Measurements from ENCODE around the gene SSR3.

The SSR3 gene

DNA sequence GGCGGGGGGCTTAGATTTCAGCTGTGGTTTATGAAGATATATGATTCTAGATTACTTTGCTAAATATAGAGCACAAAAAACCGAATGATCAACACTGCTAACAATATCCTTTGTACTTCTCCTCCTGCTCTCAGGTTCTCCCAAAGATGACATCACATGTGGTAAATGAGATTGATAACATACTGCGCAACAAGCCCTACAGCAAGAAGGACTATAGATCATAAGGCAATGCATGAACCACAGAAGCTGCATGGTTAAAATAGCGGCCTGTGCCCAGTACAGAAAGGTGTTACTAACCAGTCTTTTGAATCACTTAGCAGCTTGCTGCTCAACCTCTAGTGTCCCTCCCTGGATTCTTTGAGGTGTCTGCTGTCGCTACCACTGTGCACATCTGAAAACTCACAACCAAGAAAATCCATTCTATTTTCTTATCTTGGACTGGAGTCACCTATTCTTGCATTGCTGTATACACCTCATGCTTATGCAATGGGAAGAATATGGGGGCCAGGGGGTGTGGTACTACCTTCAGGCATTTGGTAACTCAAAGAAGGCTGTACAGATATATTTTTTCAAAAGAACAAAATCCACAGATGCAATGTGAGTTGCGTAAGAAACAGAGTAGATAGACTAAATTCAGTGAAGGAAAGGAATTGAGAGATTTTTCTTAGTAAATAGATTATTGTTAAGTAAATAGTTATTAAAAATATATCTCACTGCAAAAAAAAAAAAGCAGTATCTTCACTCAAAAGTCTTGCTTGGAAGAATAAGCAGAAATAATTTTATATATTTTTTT lies 18.2 kb downstream of the SSR3 start:
- no peak for DNase-seq (ENCODE audit: low read depth in 3 of 3)

- no peak for DNase-seq (ENCODE audit: low read depth in 3 of 3)
These were observed 19.1 kb downstream of the SSR3 start for GRCh38 chr3:156535798-156536197.

DNA sequence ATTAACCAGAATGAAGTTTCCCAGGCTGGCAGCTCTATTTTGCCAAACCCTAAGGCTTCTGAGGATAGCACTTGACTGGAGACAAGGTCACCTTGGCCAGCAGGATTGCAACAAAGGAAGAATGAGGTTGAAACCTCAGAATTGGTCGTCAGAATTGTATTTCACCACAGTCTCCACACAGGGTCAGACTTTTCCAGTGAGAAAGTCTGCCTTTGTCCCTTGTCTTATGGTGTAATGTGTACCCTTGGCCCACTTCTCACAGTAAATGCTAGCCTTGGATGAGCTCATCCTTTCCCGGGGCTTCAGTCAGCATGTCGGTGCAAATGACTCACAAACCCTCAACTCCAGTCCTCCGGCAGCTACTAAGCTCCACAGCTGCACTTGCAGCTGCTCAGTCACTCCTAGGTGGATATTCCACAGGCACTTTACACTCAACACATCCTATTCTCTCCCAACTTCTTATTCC lies 19.7 kb downstream of the SSR3 start:
- DNase-seq (ENCODE audit: low read depth in 3 of 3) = peak in 1 of 3 experiments; percentile 14

DNA sequence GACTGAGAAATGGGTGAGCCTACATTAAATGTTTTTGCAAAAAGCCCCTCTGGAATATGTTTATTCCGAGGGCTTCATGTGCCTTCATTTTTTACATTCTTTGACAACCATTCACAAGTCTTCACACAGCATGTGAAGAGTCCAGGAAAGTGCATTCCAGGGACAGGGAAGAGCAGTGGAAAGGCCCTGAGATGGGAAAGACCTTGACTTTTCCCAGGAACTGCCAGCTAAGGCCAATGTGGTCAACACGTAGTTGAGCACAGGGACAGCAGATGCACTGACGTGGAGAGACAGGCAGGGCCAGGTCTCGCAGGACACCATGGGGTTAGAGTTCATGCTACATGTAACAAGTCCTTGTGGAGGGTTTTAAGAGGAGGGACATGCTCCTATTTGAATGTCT lies 21.7 kb downstream of the SSR3 start:
- DNase-seq (ENCODE audit: low read depth in 3 of 3) = no peak

- no peak for DNase-seq (ENCODE audit: low read depth in 3 of 3)
These were observed 22.2 kb downstream of the SSR3 start for GRCh38 chr3:156532730-156533129.

GRCh38 chr3:156530980-156531379 lies 23.9 kb downstream of the SSR3 start:
- no peak for DNase-seq (ENCODE audit: low read depth in 3 of 3)

- no peak for DNase-seq (ENCODE audit: low read depth in 3 of 3)
These were observed 27.9 kb downstream of the SSR3 start for GRCh38 chr3:156527060-156527459.

- DNase-seq (ENCODE audit: low read depth in 3 of 3) = no peak
These were observed 29.1 kb downstream of the SSR3 start for GRCh38 chr3:156525808-156526207.

DNA sequence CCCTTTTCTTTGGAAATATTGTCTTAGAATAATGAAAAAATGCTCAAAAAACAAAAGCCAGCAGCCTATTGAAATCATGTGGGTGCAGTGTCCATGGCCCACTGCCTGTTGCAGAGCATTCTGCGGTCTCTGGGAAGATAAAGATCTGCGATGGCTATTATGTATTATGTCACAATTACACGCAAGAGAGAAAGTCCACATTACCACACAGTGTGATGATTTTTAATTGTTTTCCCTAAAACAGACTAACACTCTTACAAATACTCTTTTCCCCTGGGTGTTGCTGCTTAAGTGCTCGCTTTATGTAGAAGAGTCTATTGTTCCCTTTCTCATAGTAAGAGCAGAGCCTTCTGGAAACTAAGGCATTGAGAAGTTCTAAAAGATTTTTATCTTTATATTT lies 32.2 kb downstream of the SSR3 start:
- DNase-seq (ENCODE audit: low read depth in 3 of 3) = no peak

DNA sequence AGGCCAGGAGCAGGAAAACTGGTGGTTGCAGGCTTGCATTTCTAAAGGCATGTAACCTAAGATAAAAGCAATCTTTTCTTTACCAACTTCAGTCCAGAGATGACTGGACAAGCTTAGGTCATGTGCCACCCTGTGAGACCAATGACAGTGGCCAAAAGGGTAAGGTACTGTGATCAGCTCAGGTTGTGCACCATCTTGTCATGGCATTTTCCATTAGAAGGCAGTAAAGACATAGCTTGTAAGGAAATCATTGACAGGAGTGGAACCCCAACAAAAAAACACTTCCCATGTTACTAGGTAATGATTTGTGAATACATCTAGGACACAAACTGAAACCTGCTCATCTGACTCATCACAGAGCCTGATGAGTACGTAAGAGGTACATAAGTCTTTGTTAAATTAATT lies 35.2 kb downstream of the SSR3 start:
- no peak for DNase-seq (ENCODE audit: low read depth in 3 of 3)

- no peak for DNase-seq (ENCODE audit: low read depth in 3 of 3)
These were observed 36.2 kb downstream of the SSR3 start for GRCh38 chr3:156518726-156519125.

DNA sequence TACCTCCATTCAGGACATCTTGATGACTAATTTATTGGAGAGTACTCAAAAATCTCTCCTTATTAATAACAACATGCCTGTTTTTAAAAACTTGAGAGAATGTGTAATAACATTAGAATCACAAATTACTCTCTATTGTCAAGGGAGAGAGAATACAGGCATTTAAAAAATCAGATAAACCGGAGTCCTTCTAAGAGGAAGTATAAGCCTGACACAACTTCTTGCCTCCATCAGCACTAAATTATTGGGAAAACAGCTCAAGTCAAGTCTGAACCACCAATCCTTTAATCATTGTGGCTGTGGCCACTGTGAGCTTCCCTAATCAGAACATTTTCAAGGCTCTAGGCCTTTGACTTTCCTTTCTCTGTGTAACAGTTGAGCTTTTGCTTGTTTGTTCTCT lies 38.0 kb downstream of the SSR3 start:
- no peak for DNase-seq (ENCODE audit: low read depth in 3 of 3)

DNA sequence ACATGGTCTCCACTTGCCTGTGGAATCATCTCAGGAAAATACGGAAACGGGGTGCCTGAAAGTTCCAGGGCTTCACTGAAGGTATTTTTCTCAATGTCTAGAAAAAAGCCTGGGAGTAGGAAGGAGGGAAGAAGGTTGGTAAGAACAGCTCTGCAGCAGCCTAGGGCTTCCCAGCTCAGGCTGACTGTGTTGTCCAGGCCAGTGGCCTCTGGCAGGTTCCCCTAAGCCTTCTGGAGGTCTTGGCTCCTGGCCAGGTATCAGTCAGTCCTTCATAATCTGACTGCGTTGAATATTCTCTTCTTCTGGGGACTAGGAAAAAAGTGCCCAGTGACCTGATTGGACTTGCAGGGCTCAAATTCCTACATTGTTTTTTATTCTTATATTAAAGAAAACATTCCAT lies 38.6 kb downstream of the SSR3 start:
- DNase-seq (ENCODE audit: low read depth in 3 of 3) = no peak

GRCh38 chr3:156513619-156514018 lies 41.3 kb downstream of the SSR3 start:
- DNase-seq (ENCODE audit: low read depth in 3 of 3) = no peak

DNA sequence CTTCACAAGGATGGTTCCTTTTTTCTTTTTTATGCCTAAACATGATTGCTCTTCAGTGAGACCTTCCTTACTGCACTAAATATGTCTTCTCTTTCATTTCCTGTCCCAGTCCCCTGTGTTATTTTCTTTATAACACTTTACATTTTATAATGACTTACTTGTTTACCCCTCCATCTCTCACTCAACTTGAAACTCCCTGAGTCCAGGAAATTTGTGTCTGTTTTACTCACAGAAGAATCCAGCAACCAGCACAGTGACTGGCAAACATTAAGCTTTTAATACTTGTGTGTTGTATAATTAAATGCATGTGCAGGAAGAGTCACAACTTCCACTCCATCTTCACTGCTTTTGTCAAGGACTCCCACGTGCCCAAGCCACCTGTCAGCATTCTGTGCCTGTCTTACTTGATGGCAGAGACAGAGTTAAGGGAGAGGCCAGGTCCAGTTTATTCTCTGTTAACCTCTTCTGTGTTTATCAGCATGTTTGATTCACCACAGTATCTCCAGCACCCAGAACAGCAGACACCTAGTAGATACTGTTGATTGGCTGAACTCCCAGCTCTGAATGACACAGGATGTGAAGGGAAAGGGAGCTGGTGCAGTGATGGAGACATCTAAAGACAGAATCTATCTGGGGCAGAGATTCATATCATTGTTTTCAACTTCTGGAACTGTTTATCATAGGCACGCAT lies 42.8 kb downstream of the SSR3 start:
- no peak for DNase-seq (ENCODE audit: low read depth in 3 of 3)

- no peak for DNase-seq (ENCODE audit: low read depth in 3 of 3)
These were observed 45.4 kb downstream of the SSR3 start for GRCh38 chr3:156509189-156510174.

- DNase-seq (ENCODE audit: low read depth in 3 of 3) = no peak
These were observed 47.6 kb downstream of the SSR3 start for GRCh38 chr3:156507285-156507684.

DNA sequence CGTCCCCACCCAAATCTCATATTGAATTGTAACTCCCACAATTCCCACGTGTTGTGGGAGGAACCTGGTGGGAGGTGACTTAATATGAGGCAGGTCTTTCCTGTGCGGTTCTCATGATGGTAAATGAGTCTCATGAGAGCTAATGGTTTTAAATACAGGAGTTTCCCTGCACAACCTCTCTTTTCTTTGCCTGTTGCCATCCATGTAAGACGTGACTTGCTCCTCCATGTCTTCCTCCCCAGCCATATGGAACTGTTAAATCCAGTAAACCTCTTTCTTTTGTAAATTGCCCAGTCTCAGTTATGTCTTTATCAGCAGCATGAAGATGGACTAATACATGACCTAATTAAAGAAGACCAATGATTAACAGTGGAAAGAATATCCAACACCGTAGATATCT lies 56.6 kb downstream of the SSR3 start:
- DNase-seq (ENCODE audit: low read depth in 3 of 3) = no peak

DNA sequence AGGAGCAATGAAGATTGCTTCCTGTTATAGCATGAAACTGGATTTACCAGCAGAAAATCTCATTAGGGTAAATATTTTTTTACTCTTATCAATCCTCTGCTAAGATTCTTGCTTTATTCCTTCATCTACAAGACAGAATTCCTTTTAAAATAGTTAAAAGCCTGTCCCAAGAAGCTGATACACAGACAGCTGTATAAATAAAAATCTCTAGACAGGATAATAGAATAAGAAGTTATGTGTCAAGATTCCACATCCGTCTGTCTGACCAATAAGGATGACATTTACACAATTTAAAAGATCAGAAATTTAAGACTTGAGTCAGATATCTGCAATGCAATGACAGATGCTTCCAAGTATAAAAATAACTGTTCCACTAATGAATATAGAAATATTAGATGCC lies 57.6 kb downstream of the SSR3 start:
- DNase-seq (ENCODE audit: low read depth in 3 of 3) = no peak

DNA sequence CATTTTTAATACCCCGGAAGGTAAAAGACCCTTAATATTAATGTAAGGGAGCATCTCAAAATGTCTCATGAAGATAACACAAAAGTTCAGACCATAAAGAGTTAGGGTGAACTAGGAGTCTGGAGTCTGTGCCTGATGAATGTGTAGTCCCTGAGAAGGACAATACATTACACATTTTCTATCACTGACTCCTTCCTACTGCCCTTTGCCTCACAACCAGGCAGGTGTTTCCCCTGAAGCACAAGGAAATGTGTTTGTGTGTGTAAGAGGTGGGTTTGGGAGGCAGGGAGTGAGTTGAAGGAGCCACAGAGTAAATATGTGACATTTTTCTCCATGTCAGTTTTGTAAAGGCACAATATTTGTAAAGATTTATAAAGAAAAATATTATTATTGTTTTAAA lies 59.1 kb downstream of the SSR3 start:
- no peak for DNase-seq (ENCODE audit: low read depth in 3 of 3)

DNA sequence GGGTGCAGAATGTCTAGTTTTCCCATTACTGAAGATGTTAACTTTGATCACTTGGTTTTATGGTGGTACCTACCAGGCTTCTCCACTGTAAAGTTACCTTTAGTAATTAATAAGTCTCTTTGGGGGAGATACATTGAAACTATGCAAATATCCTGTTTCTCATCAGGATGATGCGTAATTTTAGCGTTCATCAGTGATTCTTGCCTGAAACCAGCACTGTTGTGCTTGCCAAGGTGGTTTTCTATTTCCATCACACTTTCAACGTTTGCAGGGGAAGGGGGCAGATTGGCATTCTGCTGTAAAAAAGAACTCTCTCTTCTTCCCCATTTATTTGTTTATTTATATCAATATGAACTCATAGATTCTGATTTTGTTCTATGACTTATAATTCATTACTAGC lies 61.0 kb downstream of the SSR3 start:
- no peak for DNase-seq (ENCODE audit: low read depth in 3 of 3)

DNA sequence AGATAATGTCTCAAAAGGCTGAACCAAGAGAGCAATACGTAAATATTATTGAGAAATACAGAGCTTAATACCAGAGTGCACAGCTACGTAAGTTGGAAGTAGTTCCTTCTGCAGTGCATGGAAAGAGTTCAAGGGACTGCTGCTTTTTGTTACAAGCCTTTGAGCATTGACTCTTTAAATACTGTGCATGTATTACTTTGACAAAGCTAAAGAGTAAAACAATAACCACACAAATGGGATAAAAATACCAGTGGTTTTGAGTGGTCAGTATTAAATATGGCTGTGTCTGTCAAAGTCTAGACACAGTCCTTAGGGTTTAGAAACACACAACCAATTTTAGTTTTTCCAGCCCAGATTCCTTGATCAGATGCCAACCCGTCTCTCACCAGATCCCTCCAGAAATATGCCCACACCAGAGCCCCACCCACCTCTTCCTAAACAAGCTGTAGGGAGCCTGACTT lies 62.1 kb downstream of the SSR3 start:
- DNase-seq (ENCODE audit: low read depth in 3 of 3) = no peak

All from stimulated activated CD4-positive, alpha-beta T cell treated with anti-CD3 and anti-CD28 coated beads, TNF-alpha, amount 100 ng/mL, for 24 hours (primary cell).